Neural crest cell (in vitro differentiated cells): ENCODE measurements around the gene GLB1L3. TPM values are rescaled to one million over a fixed set of nuclear protein-coding genes. Genes with fewer than 3 reads are reported as not detected.
A peak's percentile ranks its signal among the peaks of the same experiment; 100 is the strongest.

Experiments used
- DNase-seq: peaks from one replicate; pipeline ENCODE4 v3.0.0; 2021; ENCODE audit warnings: low read depth, mixed read lengths, low spot score
- H3K27ac Mint-ChIP-seq: one replicate; pipeline ENCODE4 v1.8.0; 2021; ENCODE audit warnings: mild to moderate bottlenecking, mixed read lengths; ENCODE audit not compliant: unreplicated experiment
- H3K27me3 Mint-ChIP-seq: 2 replicates; pipeline ENCODE4 v1.8.0; 2021; ENCODE audit warnings: low read depth, mild to moderate bottlenecking, mixed read lengths
- H3K36me3 Mint-ChIP-seq: 2 replicates; pipeline ENCODE4 v1.8.0; 2021; ENCODE audit warnings: low read depth, mild to moderate bottlenecking, mixed read lengths
- H3K4me1 Mint-ChIP-seq: 2 replicates; pipeline ENCODE4 v1.8.0; 2021; ENCODE audit warnings: mixed read lengths
- H3K4me3 Mint-ChIP-seq: one replicate; pipeline ENCODE4 v1.8.0; 2021; ENCODE audit warnings: mild to moderate bottlenecking, mixed read lengths
- H3K9me3 Mint-ChIP-seq: 2 replicates; pipeline ENCODE4 v1.8.0; 2021; ENCODE audit warnings: mixed read lengths
- CTCF ChIP-seq: fragments of 200-600 bp; sonication (generic); conservative IDR thresholded peaks from 2 replicates; pipeline ENCODE4 v1.5.0; 2021; ENCODE audit warnings: antibody characterized with exemption, mild to moderate bottlenecking
- long read RNA-seq: library from polyadenylated mRNA; unstranded; transcript quantifications from one replicate; pipeline ENCODE4 v2.0.0, GENCODE V29; 2020
- total RNA-seq: library from RNA; stranded (reverse); gene quantifications from 2 replicates; pipeline ENCODE4 v1.2.1, GENCODE V29; 2021

GLB1L3 gene
- total RNA-seq: 0.14 and 0.28 TPM in 2 replicates
- long read RNA-seq, partial matches to known transcripts: 0 of 1 reads
- long read RNA-seq, other reads (novel, unspliced or antisense): 1 of 1 reads

GRCh38 chr11:134275534-134276395, at the start of gene GLB1L3:
Gene GLB1L3 (plus strand): TSS chr11:134276379. CDS start chr11:134276741, 362 bp downstream.
- H3K4me1 Mint-ChIP-seq: peaks cover 24% of the 10 kb centered on the region
- no peaks in the 10 kb centered on the region for H3K36me3 Mint-ChIP-seq
- no peak within 1 kb of the TSS for H3K27ac Mint-ChIP-seq
- H3K4me3 Mint-ChIP-seq: peak within 1 kb of the TSS; percentile 88
- H3K27me3 Mint-ChIP-seq: peaks cover 92% of the 10 kb centered on the region
- H3K9me3 Mint-ChIP-seq: no peaks in the 10 kb centered on the region
- peak; percentile 49 for TF ChIP-seq CTCF
- DNase-seq: peak; percentile 33

- DNase-seq: no peak
- Mint-ChIP-seq H3K4me1 (peaks cover 57% of the 10 kb centered on the region), H3K27me3 (peaks cover 3% of the 10 kb centered on the region), H3K36me3 (no peaks in the 10 kb centered on the region), H3K4me3 (peak overlapping the region; percentile 96), H3K9me3 (no peaks in the 10 kb centered on the region), H3K27ac (no peak overlapping the region)
- TF ChIP-seq CTCF: no peak
Measured at GRCh38 chr11:134226806-134227325, 49.3 kb upstream of the GLB1L3 start.

- Mint-ChIP-seq H3K4me1 (peaks cover 41% of the 10 kb centered on the region), H3K4me3 (no peak overlapping the region), H3K27me3 (peaks cover 3% of the 10 kb centered on the region), H3K36me3 (no peaks in the 10 kb centered on the region), H3K27ac (no peak overlapping the region), H3K9me3 (no peaks in the 10 kb centered on the region)
- no peak for DNase-seq
- TF ChIP-seq CTCF: no peak
Measured at GRCh38 chr11:134228625-134229024, 47.6 kb upstream of the GLB1L3 start.

GRCh38 chr11:134229126-134229790, 46.9 kb upstream of the GLB1L3 start:
- Mint-ChIP-seq H3K27me3 (no peaks in the 10 kb centered on the region), H3K36me3 (no peaks in the 10 kb centered on the region), H3K4me1 (peaks cover 38% of the 10 kb centered on the region), H3K4me3 (peak overlapping the region; percentile 38), H3K9me3 (no peaks in the 10 kb centered on the region), H3K27ac (no peak overlapping the region)
- no peak for DNase-seq
- TF ChIP-seq CTCF: no peak

- H3K27me3 Mint-ChIP-seq: no peaks in the 10 kb centered on the region
- H3K4me1 Mint-ChIP-seq: peaks cover 38% of the 10 kb centered on the region
- no peak for TF ChIP-seq CTCF
- no peak overlapping the region for H3K4me3 Mint-ChIP-seq
- no peak for DNase-seq
- H3K36me3 Mint-ChIP-seq: peaks cover 3% of the 10 kb centered on the region
- no peak overlapping the region for H3K27ac Mint-ChIP-seq
- no peaks in the 10 kb centered on the region for H3K9me3 Mint-ChIP-seq
Measured at GRCh38 chr11:134230339-134230738, 45.8 kb upstream of the GLB1L3 start.
